Activated T-cell treated with anti-CD3 and anti-CD28 coated beads for 1 hour (primary cell): Measurements from ENCODE around the gene KCNH4.
"Not testable (repeated sequence)": the region's sequence is repeated elsewhere in the genome, so short reads cannot be mapped to it uniquely, and the experiment has no call there.

Source experiments
- DNase-seq: peaks from one replicate; pipeline ENCODE4 v3.0.0-alpha.2; 2020; ENCODE audit warnings: low read depth

KCNH4 gene

DNA sequence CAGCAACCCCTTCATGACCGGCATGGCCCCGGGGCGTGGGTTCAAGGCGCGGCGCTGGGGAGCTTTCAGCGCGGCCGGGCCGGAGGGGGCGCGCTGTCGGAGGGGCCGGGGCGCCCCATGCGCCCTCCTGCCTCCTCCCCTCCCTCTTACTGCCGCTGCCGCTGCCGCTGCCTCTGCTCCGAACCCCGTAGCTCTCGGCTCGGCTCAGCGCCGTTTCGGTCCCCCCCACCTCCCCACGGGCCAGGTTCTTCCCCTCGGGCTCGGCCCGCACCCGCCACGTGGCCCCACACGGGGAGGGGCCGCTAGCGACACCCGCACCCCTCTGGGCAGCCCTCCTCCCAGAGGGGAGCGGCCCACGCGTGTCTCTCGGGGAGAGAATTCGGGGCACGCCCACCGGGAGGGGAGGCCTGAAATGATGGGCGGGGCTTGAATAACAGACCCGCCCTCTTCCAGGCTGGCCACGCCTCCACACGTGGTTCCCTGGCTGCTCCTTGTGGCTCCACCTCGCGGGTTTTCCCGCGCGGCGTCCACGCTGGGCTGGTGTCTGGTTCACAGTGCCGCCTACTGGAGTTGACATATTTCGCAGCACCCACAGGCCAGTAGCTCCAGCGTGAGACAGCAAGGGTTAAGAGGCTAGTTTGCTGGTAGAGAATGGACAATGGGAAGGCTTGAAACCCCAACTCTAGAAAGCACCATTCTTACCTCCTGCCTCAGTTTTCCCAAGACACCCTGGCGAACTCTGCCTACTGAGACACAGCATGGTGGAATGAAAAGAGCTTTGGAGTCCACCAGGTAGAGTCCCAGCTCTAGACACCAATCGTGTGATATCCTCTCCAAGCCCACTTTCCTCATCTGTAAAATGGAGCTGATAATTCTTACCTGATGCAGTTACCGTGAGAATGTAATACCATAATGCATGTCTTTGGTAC lies at the start of gene KCNH4:
KCNH4 (minus strand) TSS at position 221 of the 929 bp plus-strand sequence; CDS start at position 24, 197 bp downstream.
- DNase-seq, result peak; percentile 70

DNA sequence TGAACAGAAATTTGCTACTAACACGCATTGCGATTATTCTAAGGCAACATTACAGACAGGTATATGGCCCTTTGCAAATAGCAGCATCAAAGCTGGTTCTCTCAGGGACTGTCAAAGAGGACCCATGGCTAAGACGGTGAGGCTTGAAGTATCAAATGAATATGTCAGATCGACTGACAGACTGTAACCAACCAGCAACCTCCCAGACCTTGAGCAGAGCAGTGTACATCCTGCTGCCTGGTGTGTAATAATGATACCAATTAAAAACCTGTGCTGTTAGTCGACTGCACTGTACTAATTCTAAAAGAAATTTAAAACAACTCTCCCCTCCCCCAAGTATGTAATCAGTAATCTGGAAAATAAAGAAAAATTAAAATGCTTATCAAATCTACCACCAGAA lies 49.3 kb upstream of the KCNH4 start:
- DNase-seq, result no peak

DNA sequence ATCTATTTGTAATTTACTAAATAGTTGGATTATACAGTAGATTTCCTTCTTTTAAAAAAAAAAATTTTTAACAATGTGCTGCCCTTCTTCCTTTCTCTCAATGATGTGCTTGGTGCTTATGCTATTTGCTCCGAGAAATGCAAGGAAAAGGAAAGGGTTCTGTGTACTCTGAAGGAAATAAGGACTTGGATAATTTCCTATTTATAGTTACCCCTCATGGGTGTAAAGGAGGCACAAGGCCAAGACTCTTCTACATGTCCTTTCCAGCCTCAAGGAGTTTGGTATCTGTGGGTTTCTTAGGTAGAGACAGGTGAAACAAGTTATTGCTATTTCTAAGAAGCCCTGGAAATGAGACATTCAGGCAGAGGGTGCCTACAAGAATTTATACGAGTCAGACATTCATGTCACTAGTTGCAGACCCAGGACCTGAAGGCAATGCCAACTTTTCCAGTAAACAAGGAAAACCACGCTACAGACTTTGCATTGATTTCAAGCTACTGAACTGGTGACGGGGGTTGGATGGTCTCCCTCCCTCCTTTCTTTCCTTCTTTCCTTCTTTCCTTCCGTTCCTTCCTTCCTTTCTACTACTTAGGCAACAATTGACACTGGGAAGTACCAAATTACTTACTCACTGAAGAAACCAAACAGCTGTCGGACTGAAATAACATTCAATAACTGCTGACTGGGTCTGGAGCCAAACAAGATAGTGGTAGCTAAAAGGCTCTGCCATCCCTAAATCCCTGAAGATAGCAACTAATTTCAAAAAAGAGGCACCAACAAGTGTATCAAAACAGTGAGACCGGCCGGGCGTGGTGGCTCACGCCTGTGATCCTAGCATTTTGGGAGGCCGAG lies 47.1 kb upstream of the KCNH4 start:
- DNase-seq, result no peak

GRCh38 chr17:42225646-42226045 lies 44.7 kb upstream of the KCNH4 start:
- DNase-seq, result no peak

- no peak for DNase-seq
Measured at GRCh38 chr17:42224651-42225050, 43.7 kb upstream of the KCNH4 start.

- DNase-seq, result peak; percentile 47
Measured at GRCh38 chr17:42221886-42222745, 41.2 kb upstream of the KCNH4 start.

- not testable (repeated sequence) for DNase-seq
Measured at GRCh38 chr17:42219280-42219679, 38.3 kb upstream of the KCNH4 start.

GRCh38 chr17:42214156-42214555 lies 33.2 kb upstream of the KCNH4 start:
- DNase-seq, result no peak

DNA sequence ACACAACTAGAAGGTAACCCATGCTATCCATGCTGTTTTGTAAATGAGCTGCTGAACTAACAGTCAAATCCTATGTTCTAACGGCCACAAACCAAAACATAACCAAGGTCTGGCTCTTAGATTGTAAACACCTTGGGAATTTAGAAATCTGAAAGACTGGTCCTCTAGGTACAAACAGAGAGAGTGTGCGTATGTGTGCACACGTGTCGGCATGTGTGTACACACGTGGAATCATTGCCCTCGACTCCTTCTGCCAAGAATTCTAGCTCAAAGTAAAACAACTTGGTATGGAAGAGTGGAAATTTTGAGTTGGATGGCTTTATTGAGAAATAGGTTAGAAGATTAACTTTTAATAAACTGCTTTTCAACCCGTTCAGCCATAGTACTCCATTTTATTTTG lies 31.4 kb upstream of the KCNH4 start:
- no peak for DNase-seq

DNA sequence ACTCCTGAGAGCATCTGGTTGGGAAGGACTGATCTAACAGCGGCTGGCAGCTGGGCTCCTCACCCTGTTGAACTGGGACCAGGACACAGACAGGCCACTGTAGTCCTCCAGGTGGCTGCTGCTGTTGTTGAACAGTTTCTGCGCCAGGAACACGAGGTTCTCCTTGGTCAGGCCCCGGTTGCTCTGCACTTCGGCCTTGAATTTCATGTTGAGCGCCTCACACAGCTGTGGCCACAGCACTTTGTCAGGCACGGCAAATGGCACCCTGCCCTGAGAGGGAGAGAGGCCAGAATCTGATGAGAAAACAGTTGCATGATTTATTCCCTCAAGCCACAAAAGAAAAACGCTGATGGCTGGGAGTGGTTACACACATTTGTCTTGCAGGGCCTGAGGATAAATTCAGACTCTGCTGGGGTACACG lies 31.0 kb upstream of the KCNH4 start:
- DNase-seq, result not testable (repeated sequence)

- no peak for DNase-seq
Measured at GRCh38 chr17:42210046-42210445, 29.1 kb upstream of the KCNH4 start.

GRCh38 chr17:42206153-42206612 lies 25.2 kb upstream of the KCNH4 start:
- not testable (repeated sequence) for DNase-seq

- no peak for DNase-seq
Measured at GRCh38 chr17:42203354-42203753, 22.4 kb upstream of the KCNH4 start.

GRCh38 chr17:42202696-42203095 lies 21.8 kb upstream of the KCNH4 start:
- no peak for DNase-seq

DNA sequence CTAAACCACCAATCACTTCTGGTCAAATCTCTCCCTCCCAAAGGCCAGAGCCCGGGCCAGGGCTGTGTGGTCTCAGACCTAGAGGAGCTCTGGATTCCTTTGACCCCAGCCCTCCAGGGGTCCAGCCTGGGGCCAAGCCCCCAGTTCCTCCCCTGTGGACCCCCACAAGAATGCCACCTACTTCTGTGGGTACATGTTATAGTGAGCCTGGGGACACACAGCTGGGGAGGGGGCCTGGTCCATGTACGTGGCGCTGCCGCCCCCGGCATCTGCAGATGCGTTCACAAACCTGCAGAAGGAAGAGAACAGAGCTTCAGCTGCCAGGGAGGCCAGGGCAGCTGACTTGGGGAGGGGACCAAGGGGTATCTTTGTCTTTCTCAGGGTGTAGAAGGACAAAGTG lies 21.2 kb upstream of the KCNH4 start:
- DNase-seq, result no peak

GRCh38 chr17:42201458-42201772 lies 20.5 kb upstream of the KCNH4 start:
- DNase-seq, result no peak

DNA sequence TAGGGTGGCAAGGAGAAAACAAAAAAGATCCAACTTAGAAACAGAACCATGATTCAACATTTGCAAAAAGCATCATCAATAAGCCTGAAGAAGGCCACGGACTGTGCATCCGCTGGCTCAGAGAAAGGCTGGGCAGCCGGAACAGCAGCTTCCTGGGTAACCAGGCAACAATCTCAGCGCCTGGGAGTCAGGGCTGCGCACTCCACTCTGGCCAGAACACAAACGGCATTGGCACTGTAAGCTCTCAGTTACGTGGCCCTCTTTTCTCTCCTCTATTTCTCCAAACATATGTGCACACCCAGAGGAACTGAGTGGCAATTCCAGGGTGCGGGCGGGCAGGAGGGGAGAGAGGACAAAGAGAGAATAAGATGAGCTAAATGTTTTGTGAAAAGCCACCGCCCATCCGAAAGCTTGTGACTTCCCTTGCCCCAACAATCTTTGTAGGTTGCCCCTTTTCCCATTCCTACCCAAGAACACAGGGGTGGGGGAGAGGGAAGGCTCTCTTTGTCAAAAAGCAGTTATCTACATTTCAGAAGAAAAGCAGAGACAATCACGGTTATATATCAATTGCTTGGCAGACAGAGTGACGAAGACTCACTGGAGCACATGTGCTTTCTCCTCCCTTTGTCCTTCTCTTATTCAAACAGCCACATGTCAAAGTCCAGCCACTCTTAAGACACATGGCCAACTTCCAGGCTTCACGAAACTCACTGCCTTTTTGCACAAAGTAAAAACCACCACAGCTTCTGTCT lies 19.9 kb upstream of the KCNH4 start:
- DNase-seq, result no peak

DNA sequence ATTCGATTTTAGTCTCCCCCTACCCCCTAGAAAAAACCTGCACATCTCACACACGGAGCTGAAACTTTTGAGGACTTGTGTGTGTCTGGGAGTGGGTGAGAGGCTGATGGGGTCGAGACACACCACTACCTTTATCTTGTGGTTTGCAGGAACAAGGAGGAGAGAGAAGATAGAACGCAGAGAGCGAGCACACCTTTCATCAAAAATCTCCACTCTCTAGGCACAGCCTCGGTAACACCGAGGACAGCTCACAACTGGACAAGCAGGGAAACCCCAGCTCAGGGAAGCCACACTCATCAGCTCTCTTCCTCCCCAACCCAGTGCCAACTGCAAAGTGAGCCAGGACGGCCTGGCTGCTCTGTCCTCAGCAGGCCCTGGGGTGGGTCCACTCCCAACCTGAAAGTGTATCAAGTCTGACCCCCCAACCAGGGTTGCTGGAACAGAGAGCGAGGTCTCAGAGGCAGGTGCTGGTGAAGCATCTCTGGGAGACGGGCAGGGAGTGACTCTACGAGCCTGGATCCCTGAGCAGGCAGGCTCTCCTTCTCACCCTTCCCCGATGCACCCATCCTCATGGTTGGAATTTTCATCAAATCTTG lies 18.6 kb upstream of the KCNH4 start:
- DNase-seq, result no peak

- no peak for DNase-seq
Measured at GRCh38 chr17:42198897-42199296, 18.0 kb upstream of the KCNH4 start.

GRCh38 chr17:42197564-42198156 lies 16.7 kb upstream of the KCNH4 start:
- no peak for DNase-seq
